GM18867 (cell line): ENCODE data around the gene STING1.
"Not testable (repeated sequence)": the region's sequence is repeated elsewhere in the genome, so short reads cannot be mapped to it uniquely, and the experiment has no call there.

Source experiments
- ATAC-seq: cut with Tn5 transposase; IDR thresholded peaks from one replicate; pipeline ENCODE4 v1.9.1; 2021; ENCODE audit warnings: mild to moderate bottlenecking, moderate library complexity; ENCODE audit not compliant: unreplicated experiment

Gene STING1

GRCh38 chr5:139503036-139503817 is 20.7 kb upstream of the STING1 start:
- ATAC-seq: not testable (repeated sequence)

GRCh38 chr5:139501381-139501780 is 18.8 kb upstream of the STING1 start:
- no peak for ATAC-seq

GRCh38 chr5:139495638-139496435 is 13.3 kb upstream of the STING1 start:
- no peak for ATAC-seq

DNA sequence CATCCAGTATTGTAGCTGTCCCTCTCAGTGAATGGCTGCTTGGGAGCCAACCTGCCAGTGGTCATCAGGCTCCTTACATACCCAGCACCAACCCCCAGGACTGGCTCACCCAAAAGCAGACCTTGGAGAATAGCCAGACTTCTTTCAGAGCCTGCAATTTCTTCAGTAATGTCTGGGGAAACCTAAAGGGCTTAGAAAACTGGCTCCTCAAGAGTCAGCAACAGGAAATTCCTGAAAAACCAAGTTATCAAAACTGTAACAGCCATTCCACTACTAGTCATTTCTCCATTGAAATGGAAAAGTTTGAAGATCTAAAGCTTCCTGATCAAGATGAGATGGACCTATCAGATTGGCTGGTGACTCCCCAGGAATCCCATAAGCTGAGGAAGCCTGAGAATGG is 12.3 kb upstream of the STING1 start:
- ATAC-seq: no peak

DNA sequence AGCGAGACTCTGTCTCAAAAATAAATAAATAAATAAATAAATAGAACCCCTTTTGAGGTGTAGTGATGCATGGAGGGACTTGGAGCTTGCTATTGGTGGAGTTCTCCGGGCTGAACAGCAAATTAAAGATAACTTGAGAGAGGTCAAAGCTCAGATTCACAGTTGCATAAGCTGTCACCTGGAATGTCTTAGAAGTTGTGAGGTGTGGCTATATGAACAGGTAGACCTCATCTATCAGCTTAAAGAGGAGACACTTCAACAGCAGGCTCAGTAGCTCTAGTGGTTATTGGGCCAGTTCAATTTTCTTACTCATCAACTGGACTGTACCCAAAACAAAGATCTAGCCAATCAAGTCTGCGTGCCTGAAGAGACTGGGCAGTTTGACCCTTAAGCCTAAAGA is 11.7 kb upstream of the STING1 start:
- ATAC-seq: no peak

DNA sequence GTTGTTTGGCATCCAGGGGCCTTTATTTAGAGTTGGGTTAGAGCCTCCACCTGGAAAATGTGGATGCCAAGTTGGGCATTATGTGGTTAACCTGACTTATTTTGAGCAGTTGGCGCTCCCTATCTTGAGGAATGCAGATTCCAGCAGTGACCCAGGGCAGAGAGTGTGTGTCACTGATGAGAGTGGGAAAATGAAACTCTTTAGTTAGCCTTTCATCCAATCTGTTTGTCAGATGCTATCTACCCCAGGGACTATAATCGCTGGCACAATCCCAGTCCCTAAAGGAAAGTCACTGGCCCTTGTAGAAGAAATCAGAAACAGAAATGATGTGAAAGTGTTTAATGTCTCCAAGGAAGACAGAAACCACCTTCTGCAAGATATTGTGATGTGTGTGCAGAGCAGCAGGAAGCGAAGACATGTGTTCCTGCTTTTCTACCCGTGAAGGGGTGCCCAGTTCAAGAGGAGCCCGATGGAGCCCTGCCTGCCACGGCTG is 10.2 kb upstream of the STING1 start:
- no peak for ATAC-seq

GRCh38 chr5:139488260-139488659 is 5.7 kb upstream of the STING1 start:
- no peak for ATAC-seq

GRCh38 chr5:139486201-139486600 is 3.6 kb upstream of the STING1 start:
- no peak for ATAC-seq

- not testable (repeated sequence) for ATAC-seq
These were observed 291 bp upstream of the STING1 start for GRCh38 chr5:139482890-139483208.

- ATAC-seq: no peak
These were observed 943 bp downstream of the STING1 start for GRCh38 chr5:139481580-139482049.

GRCh38 chr5:139481122-139481533 is 1.4 kb downstream of the STING1 start:
- no peak for ATAC-seq

DNA sequence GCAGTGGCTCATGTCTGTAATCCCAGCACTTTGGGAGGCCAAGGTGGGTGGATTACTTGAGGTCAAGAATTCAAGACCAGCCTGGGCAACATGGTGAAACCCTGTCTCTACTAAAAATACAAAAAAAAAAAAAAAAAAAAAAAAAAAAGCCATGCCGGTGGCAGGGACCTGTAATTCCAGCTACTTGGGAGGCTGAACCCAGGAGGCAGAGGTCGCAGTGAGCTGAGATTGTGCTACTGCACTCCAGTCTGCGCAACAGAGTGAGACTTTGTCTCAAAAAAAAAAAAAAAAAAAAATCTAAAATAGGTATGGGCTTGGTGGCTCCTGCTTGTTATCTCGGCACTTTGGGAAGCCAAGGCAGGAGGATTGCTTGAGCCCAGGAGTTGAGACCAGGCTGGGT is 2.8 kb downstream of the STING1 start:
- not testable (repeated sequence) for ATAC-seq

DNA sequence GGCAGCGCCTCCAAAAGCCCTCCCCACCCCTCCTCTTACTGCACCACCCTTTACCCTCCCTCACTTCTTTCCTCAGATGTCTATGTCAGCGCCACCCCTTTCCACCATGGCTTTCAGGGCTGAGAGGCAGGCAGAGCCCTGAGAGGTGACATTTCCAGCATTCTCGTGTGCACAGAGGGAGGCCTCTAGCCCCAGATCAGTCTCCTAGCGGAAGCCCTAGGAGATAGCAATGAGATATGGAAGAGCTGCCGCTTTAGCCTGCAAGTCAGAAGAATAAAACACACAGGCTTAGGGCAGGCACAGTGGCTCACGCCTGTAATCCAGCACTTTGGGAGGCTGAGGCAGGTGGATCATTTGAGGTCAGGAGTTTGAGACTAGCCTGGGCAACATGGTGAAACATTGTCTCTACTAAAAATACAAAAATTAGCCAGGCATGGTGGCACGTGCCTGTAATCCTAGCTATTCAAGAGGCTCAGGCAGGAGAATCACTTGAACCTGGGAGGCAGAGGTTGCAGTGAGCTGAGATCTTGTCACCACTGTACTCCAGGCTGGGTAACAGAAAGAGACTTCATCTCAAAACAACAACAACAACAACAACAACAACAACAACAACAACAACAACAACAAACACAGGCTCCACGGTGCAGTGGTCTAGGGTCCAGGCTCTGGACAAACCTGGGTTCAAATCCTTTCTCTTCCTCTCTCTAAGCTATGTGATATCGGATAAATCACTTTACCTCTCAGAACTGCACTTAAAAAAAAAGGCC is 3.7 kb downstream of the STING1 start:
- ATAC-seq: not testable (repeated sequence)

- ATAC-seq: no peak
These were observed 6.5 kb downstream of the STING1 start for GRCh38 chr5:139475865-139476617.

GRCh38 chr5:139474890-139475791 is 7.4 kb downstream of the STING1 start:
- no peak for ATAC-seq

DNA sequence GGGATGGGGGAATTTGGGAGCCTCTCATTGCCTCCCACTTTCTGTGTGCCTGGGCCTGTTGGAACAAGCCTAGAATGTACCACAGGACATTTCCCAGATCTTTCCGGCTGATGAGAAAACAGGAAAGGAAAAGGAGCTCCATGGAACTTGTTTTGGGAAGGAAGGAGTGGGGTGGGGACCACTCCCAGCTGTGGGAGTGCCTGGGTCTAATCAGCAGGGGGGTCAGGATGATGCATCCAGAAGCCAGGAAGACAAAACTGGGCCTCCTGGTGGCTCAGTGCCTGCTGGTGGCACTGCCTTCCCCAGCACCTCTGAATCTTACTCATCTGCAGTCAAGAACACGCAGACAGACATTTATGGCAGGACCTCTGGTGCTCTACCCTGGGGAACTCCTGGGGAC is 9.0 kb downstream of the STING1 start:
- no peak for ATAC-seq

- ATAC-seq: no peak
These were observed 9.5 kb downstream of the STING1 start for GRCh38 chr5:139473105-139473504.

DNA sequence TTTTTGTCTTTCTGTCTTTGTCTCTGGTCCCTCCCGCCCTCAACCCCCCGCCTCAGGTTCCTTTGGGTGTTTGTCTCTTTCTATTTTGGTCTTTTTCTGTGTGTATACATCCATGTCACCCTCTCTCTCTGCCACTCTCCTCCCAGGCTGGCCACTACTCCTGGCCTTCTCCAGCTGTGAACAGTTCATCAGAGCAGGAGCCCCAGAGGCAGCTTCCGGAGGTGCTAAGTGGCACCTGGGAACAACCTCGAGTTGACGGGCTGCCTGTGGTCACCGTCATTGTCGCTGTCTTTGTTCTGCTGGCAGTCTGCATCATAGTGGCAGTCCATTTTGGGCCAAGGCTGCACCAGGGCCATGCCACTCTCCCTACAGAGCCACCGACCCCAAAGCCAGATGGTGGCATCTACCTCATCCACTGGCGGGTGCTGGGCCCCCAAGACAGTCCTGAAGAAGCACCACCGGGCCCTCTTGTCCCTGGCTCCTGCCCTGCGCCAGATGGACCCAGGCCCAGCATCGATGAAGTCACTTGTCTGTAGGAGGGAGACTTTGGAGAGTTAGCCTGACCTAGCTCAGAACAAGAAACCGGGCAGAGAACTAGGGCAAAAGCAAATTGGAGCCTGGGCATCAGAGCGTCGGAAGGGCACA is 10.1 kb downstream of the STING1 start:
- no peak for ATAC-seq

GRCh38 chr5:139470821-139471300 is 11.7 kb downstream of the STING1 start, which contains the start of gene SMIM33:
SMIM33 (plus strand) TSS chr5:139471004; CDS start chr5:139471122, 118 bp downstream.
- ATAC-seq: no peak
